ENCODE data around the gene ALDOB. TPM values are rescaled to one million over a fixed set of nuclear protein-coding genes. Genes with fewer than 3 reads are reported as not detected.

The ALDOB gene
- total and polyA plus RNA-seq, 2 of the 13 experiments (the other 11 are each of a cell fraction or from before 2014, with no cell fraction given) = 0.29 to 0.97 TPM

- TF ChIP-seq GLMP (CRISPR knock-in tag; IDR thresholded peaks at IDR 0.05; ENCODE audit: borderline replicate concordance) = no peak
- peak; percentile 51 for TF ChIP-seq CEBPG (CRISPR knock-in tag; IDR thresholded peaks at IDR 0.05)
These were observed 17.6 kb downstream of the ALDOB start (continued) for GRCh38 chr9:101417977-101418376.

- peak; percentile 17; the same call in 1 of the 2 replicates for TF ChIP-seq ZMYM3 (CRISPR knock-in tag; IDR thresholded peaks at IDR 0.05)
- TF ChIP-seq HINFP (CRISPR knock-in tag; IDR thresholded peaks at IDR 0.05; ENCODE audit: low read depth) = no peak
- TF ChIP-seq ZNF703 (CRISPR knock-in tag; IDR thresholded peaks at IDR 0.05; ENCODE audit: borderline replicate concordance) = no peak
- peak; percentile 90 for TF ChIP-seq ZNF629 (CRISPR knock-in tag; conservative IDR thresholded peaks at IDR 0.05)
- 0 out of 2 replicates have a peak, but pooled peaks have one; percentile 3 for TF ChIP-seq PAF1 (CRISPR knock-in tag; IDR thresholded peaks at IDR 0.05)
- no peak overlapping the region for H3K9ac ChIP-seq (ENCODE audit: insufficient read depth, low read depth, low read length)
- H4K20me1 ChIP-seq (ENCODE audit: insufficient read depth, low read length) = no peaks in the 10 kb centered on the region
- ATAC-seq (no peak), DNase-seq (ENCODE audit: low spot score) (no peak), FAIRE-seq (no peak)
- no peaks in the 10 kb centered on the region for H3K9me3 ChIP-seq (ENCODE audit: low read length)
- ChIA-PET POLR2A (interaction anchor here (3.2 kb wide), 1 partner anchor 8 kb away, joined by 11 read pairs; no protein-coding TSS in a partner anchor), CTCF (ENCODE audit: low intra/inter-chr PET ratio, low total read pairs) (no interaction called here)
- peaks cover 5% of the 10 kb centered on the region for H3K79me2 ChIP-seq (ENCODE audit: insufficient read depth, low read length)
- H3K4me2 ChIP-seq (ENCODE audit: low read depth, low read length) = no peak overlapping the region
- H3K27ac ChIP-seq (ENCODE audit: extremely low read length, insufficient read depth, low read length) = no peak overlapping the region
- H3K4me3 ChIP-seq (replicated peaks in 1 of 3; ENCODE audit: insufficient read depth in 1 of 3, low read depth in 2 of 3, low read length in 3 of 3) = no peak overlapping the region
- no peaks in the 10 kb centered on the region for H3K36me3 ChIP-seq (replicated peaks in 1 of 2; ENCODE audit: control insufficient read depth in 1 of 2, insufficient read depth in 2 of 2, low read length in 2 of 2)
- intact Hi-C loops (cut with micrococcal nuclease; ENCODE audit: unreplicated experiment) = no loop called here
- no TSS peak for BruUV-seq (replicated peaks)
- in situ Hi-C loops (cut with HindIII; ENCODE audit: extremely low pct_ligation_motif_present, low pct_unique_long_range_greater_than_20kb) = no loop called here
- H3K4me1 ChIP-seq (ENCODE audit: insufficient read depth, low read length) = peaks cover 61% of the 10 kb centered on the region
- H2AFZ ChIP-seq (ENCODE audit: low read length) = no peak overlapping the region
- H3K27me3 ChIP-seq (ENCODE audit: control insufficient read depth in 1 of 2, insufficient read depth in 2 of 2, low read length in 2 of 2) = no peaks in the 10 kb centered on the region
These were observed 18.2 kb downstream of the ALDOB start for GRCh38 chr9:101417389-101417788.
